Lower leg skin (tissue), 3 donors: ENCODE data around the gene FOXL1.

Source experiments
- POLR2A ChIP-seq, 2 donors: fragments of 450-650 bp; IDR thresholded peaks; one replicate each; pipeline ENCODE4 v1.6.1; 2016 to 2017; ENCODE audit warnings: antibody characterized with exemption in 2 of 2, mild to moderate bottlenecking in 1 of 2, moderate library complexity in 1 of 2
- TF ChIP-seq, protein P1 (sequence below), 3 donors: fragments of 450-650 bp; IDR thresholded peaks; one replicate each; pipeline ENCODE4 v1.5.1; 2016; ENCODE audit warnings: antibody characterized with exemption in 3 of 3, mild to moderate bottlenecking in 3 of 3, moderate library complexity in 2 of 3

DNA sequence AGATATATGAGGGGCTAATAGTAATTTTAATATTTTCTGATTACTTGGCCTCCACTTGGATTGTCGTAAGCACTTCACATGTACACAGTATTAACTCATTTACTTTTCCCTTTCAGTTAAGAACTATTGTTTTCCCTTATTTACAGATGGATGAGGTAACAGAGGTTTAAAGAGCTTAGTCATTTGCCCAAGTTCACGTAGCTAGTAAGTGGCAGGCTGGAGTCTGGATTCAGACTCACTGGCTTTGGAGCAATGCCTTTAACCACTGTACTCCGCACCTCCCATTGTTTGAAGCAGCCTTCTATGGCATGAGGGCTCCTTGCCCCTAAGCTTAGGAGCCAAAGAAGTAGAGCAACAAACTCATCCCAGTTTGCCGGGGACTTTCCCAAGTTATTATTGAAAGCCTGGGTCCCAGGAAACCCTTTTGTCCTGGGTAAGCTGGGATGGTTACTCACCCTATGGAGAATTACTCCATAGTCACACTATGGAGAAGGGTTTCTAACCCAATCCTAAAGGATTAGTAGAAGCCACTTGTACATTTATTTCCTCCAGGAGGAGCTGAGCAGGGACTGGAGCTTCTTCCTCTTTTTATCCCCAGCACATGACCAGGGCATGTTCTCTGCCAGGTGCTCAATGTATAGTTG, 12.3 kb downstream of the FOXL1 start:
- TF ChIP-seq, protein P1, sequence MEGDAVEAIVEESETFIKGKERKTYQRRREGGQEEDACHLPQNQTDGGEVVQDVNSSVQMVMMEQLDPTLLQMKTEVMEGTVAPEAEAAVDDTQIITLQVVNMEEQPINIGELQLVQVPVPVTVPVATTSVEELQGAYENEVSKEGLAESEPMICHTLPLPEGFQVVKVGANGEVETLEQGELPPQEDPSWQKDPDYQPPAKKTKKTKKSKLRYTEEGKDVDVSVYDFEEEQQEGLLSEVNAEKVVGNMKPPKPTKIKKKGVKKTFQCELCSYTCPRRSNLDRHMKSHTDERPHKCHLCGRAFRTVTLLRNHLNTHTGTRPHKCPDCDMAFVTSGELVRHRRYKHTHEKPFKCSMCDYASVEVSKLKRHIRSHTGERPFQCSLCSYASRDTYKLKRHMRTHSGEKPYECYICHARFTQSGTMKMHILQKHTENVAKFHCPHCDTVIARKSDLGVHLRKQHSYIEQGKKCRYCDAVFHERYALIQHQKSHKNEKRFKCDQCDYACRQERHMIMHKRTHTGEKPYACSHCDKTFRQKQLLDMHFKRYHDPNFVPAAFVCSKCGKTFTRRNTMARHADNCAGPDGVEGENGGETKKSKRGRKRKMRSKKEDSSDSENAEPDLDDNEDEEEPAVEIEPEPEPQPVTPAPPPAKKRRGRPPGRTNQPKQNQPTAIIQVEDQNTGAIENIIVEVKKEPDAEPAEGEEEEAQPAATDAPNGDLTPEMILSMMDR (IDR thresholded peaks at IDR 0.05) = no peak
- no peak for TF ChIP-seq POLR2A (IDR thresholded peaks at IDR 0.05)
